Lung (tissue), 12 donors: Measurements from ENCODE around the gene CLDN17. TPM values are rescaled to one million over a fixed set of nuclear protein-coding genes. Genes with fewer than 3 reads are reported as not detected.

Source experiments
- ATAC-seq: fragments of 200-7000 bp; cut with Tn5 transposase; one replicate; pipeline ENCODE4 v1.9.1; 2020; ENCODE audit warnings: moderate number of reproducible peaks; ENCODE audit not compliant: insufficient read depth, low FRiP score
- DNase-seq, 3 donors: peaks; one replicate each; pipeline ENCODE4 v3.0.0-alpha.2; 2013 to 2017
- H3K27ac ChIP-seq, 2 donors: one replicate each; pipeline ENCODE4 v1.5.1; 2013; ENCODE audit warnings: mild to moderate bottlenecking in 2 of 2, moderate library complexity in 2 of 2, control low read depth in 1 of 2, inconsistent platforms in 1 of 2, low read depth in 1 of 2, low read length in 1 of 2
- H3K27me3 ChIP-seq, 3 donors: one replicate each; pipeline ENCODE4 v1.5.1; 2013; ENCODE audit warnings: low read length in 2 of 3; ENCODE audit not compliant: control insufficient read depth in 3 of 3, insufficient read depth in 3 of 3
- H3K36me3 ChIP-seq, 4 donors: one replicate each; pipeline ENCODE4 v1.5.1; 2013; ENCODE audit warnings: low read length in 4 of 4, mild to moderate bottlenecking in 1 of 4, moderate library complexity in 1 of 4; ENCODE audit not compliant: control insufficient read depth in 4 of 4, insufficient read depth in 4 of 4
- H3K4me1 ChIP-seq, 5 donors: one replicate each; pipeline ENCODE4 v1.5.1; 2013; ENCODE audit warnings: low read length in 5 of 5, mild to moderate bottlenecking in 2 of 5, moderate library complexity in 1 of 5; ENCODE audit not compliant: control insufficient read depth in 5 of 5, insufficient read depth in 5 of 5
- H3K4me3 ChIP-seq: one replicate; pipeline ENCODE4 v1.5.1; 2013; ENCODE audit warnings: mild to moderate bottlenecking, control low read depth, moderate library complexity
- H3K9ac ChIP-seq, 2 donors: one replicate each; pipeline ENCODE4 v1.5.1; 2013; ENCODE audit warnings: low read length in 2 of 2, control low read depth in 1 of 2; ENCODE audit not compliant: insufficient read depth in 1 of 2
- H3K9me3 ChIP-seq, 4 donors: one replicate each; pipeline ENCODE4 v1.5.1; 2013; ENCODE audit warnings: low read length in 3 of 4, mild to moderate bottlenecking in 1 of 4, moderate library complexity in 1 of 4; ENCODE audit not compliant: control insufficient read depth in 4 of 4, insufficient read depth in 3 of 4
- WGBS, 2 donors: extraction: QIAGEN DNeasy Blood & Tissue Kit; methylation state at CpG; one replicate each; pipeline ENCODE4 v1.1.7; 2013; 5-methylcytosine and 5-hydroxymethylcytosine counted together
- polyA plus RNA-seq, 2 donors: library from polyadenylated mRNA; stranded (reverse); fragments of 200-250 nt; gene quantifications; one replicate each; pipeline ENCODE4 v1.2.1, GENCODE V29; 2013
- total RNA-seq, 2 donors: library from RNA; depleted of rRNA in 1 of 2; stranded (reverse); fragments of >200 nt in 1 of 2; gene quantifications; one replicate each; pipeline ENCODE4 v1.2.1, GENCODE V29; 2014 to 2021
- TF ChIP-seq, protein P1 (sequence below): IDR thresholded peaks from 2 replicates; pipeline ENCODE4 v1.5.1; 2012; ENCODE audit warnings: mild to moderate bottlenecking; ENCODE audit errors: control extremely low read depth, extremely low read depth
- donor health status: control.
- donor health status: control.
- donor health status: Bipolar disorder and iron deficiency.
- donor health status: healthy.
- donor health status: DM: yes; HTN: yes; CAD: no.

The CLDN17 gene
- total and polyA plus RNA-seq, 4 donors = not detected

DNA sequence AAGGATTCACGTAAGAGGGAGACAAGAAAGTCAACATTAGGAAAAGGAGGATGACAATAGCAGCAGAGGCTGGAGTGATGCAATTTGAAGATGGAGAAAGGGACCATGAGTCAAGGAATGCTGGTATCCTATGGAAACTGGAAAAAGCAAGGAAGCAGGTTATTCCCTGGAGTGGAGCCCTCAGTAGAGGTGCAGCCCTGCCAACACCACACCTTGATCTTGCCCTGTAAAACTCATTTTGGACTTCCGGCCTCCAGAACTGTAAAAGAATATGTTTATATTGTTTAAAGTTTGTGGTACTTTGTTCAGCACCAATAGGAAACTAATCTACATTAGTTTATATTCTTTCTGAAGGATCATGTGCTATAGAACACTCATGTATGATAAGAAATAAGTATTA, 19.6 kb upstream of the CLDN17 start:
- no peaks in the 10 kb centered on the region for H3K9me3 ChIP-seq
- no peaks in the 10 kb centered on the region for H3K4me1 ChIP-seq
- H3K9ac ChIP-seq = no peak overlapping the region
- H3K27ac ChIP-seq = no peak overlapping the region
- TF ChIP-seq, protein P1, sequence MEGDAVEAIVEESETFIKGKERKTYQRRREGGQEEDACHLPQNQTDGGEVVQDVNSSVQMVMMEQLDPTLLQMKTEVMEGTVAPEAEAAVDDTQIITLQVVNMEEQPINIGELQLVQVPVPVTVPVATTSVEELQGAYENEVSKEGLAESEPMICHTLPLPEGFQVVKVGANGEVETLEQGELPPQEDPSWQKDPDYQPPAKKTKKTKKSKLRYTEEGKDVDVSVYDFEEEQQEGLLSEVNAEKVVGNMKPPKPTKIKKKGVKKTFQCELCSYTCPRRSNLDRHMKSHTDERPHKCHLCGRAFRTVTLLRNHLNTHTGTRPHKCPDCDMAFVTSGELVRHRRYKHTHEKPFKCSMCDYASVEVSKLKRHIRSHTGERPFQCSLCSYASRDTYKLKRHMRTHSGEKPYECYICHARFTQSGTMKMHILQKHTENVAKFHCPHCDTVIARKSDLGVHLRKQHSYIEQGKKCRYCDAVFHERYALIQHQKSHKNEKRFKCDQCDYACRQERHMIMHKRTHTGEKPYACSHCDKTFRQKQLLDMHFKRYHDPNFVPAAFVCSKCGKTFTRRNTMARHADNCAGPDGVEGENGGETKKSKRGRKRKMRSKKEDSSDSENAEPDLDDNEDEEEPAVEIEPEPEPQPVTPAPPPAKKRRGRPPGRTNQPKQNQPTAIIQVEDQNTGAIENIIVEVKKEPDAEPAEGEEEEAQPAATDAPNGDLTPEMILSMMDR = no peak
- no peaks in the 10 kb centered on the region for H3K36me3 ChIP-seq
- ATAC-seq = no peak
- H3K27me3 ChIP-seq = no peaks in the 10 kb centered on the region
- H3K4me3 ChIP-seq = no peak overlapping the region
- 92 to 98% methylated on average over 2 of the region's 2 CpGs for WGBS, 2 donors
- no peak for DNase-seq

GRCh38 chr21:30168086-30168485, 1.5 kb upstream of the CLDN17 start:
- TF ChIP-seq, protein P1 = no peak
- H3K9ac ChIP-seq = no peak overlapping the region
- no peaks in the 10 kb centered on the region for H3K27me3 ChIP-seq
- H3K4me3 ChIP-seq = no peak overlapping the region
- DNase-seq (no peak), ATAC-seq (no peak)
- peaks cover 0 to 2% (median 0%) of the 10 kb centered on the region in 4 donors for H3K9me3 ChIP-seq
- H3K27ac ChIP-seq = no peak overlapping the region
- no peaks in the 10 kb centered on the region for H3K4me1 ChIP-seq
- 62 to 76% methylated on average over 3 of the region's 3 CpGs for WGBS, 2 donors
- H3K36me3 ChIP-seq = no peaks in the 10 kb centered on the region

GRCh38 chr21:30166171-30166570, 434 bp downstream of the CLDN17 start:
- Histone ChIP-seq H3K9ac (no peak overlapping the region), H3K9me3 (peaks cover 0 to 6% (median 0%) of the 10 kb centered on the region in 4 donors), H3K36me3 (no peaks in the 10 kb centered on the region), H3K27ac (no peak overlapping the region), H3K27me3 (no peaks in the 10 kb centered on the region), H3K4me3 (no peak overlapping the region), H3K4me1 (no peaks in the 10 kb centered on the region)
- ATAC-seq (no peak), DNase-seq (no peak)
- TF ChIP-seq, protein P1 = no peak
- 92 to 98% methylated on average over 9 of the region's 9 CpGs for WGBS, 2 donors

GRCh38 chr21:30164796-30165195, 1.8 kb downstream of the CLDN17 start:
- TF ChIP-seq, protein P1 = no peak
- H3K9me3 ChIP-seq = peaks cover 0 to 6% (median 0%) of the 10 kb centered on the region in 4 donors
- DNase-seq = no peak
- 87 to 88% methylated on average over 1 of the region's 1 CpG for WGBS, 2 donors
- ATAC-seq = no peak
- no peak overlapping the region for H3K4me3 ChIP-seq
- no peaks in the 10 kb centered on the region for H3K4me1 ChIP-seq
- no peak overlapping the region for H3K27ac ChIP-seq
- H3K27me3 ChIP-seq = no peaks in the 10 kb centered on the region
- no peak overlapping the region for H3K9ac ChIP-seq
- no peaks in the 10 kb centered on the region for H3K36me3 ChIP-seq
